GM12891 (cell line): ENCODE data around the gene DNAJC5.

Experiments used
- DNase-seq: peaks from one replicate; pipeline ENCODE4 v3.0.0; 2011; ENCODE audit warnings: low spot score; ENCODE audit not compliant: insufficient read length
- FAIRE-seq: peaks from 2 replicates; lab custom pipeline; 2011; peaks lifted over from hg19 to GRCh38; lab: Jason Lieb, UNC
- PAX5 ChIP-seq: IDR thresholded peaks from 2 replicates; pipeline ENCODE4 v1.6.1; 2011; ENCODE audit warnings: low read length, moderate library complexity, mild to moderate bottlenecking; ENCODE audit not compliant: insufficient read depth, severe bottlenecking
- POLR2A ChIP-seq: IDR thresholded peaks from 2 replicates; pipeline ENCODE4 v1.6.1; 2011; ENCODE audit warnings: low read depth, low read length, control low read depth
- POLR2AphosphoS5 ChIP-seq: IDR thresholded peaks from 2 replicates; pipeline ENCODE4 v1.6.1; 2011; ENCODE audit warnings: low read depth, low read length, control low read depth
- POU2F2 ChIP-seq: IDR thresholded peaks from 2 replicates; pipeline ENCODE4 v1.6.1; 2011; ENCODE audit warnings: low read depth, mild to moderate bottlenecking, control low read depth, low read length, moderate library complexity
- SPI1 ChIP-seq: IDR thresholded peaks from 2 replicates; pipeline ENCODE4 v1.6.1; 2011; ENCODE audit warnings: low read depth, low read length, control low read depth
- TAF1 ChIP-seq: IDR thresholded peaks from 2 replicates; pipeline ENCODE4 v1.6.1; 2011; ENCODE audit warnings: low read depth, low read length, control low read depth

Gene DNAJC5

DNA sequence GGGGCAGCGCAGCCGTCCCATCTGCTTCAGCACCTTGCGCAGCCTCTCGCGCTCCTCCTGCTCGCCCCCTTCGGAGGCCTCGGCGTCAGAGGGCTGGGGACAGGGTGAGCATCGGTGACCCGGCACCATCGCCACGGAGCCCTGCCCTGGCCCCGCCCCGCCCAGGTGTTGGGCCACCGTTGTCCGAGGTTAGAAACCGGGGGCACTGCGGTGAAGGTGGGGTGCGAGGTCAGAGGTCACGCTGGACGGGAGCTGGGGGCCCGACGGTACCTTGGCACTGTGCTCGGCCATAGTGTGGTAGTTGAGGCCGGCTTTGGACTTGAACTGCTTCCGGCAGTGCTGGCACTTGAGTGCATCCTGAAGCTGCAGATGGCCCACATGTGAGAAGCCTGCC is 68.4 kb downstream of the DNAJC5 start:
- FAIRE-seq, result no peak

GRCh38 chr20:63963784-63964301 is 68.9 kb downstream of the DNAJC5 start:
- FAIRE-seq (no peak), DNase-seq (no peak)
- TF ChIP-seq POLR2AphosphoS5, result no peak
- 0 out of 2 replicates have a peak, but pooled peaks have one; percentile 19 for TF ChIP-seq POLR2A

More for the DNA sequence above, 68.4 kb downstream of the DNAJC5 start:
- no peak for DNase-seq
- TF ChIP-seq PAX5 (no peak), SPI1 (no peak), POLR2A (no peak), POLR2AphosphoS5 (no peak), POU2F2 (no peak), TAF1 (no peak)

DNA sequence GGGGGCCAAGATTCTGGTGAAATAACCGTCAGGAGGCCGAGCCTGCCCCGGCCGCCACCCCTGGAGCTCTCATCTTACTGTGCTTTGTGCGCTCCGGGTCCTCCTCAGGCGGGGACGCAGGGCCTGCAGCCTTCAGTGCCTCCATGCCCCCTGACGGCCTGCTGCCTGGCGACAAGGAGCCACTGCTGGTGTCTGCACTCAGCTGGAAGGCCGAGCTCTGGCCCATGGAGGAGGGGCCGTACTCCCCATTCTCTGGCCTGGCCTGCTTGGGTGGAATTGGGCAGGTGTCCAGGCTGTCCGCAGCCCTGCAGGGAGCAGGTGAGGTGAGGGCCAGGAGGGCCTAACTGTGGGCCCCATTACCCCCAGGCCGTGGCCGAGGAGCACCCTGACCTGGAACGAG is 69.5 kb downstream of the DNAJC5 start:
- FAIRE-seq (no peak), DNase-seq (no peak)
- TF ChIP-seq SPI1 (no peak), PAX5 (no peak), POU2F2 (no peak), POLR2A (no peak), TAF1 (no peak), POLR2AphosphoS5 (no peak)

DNA sequence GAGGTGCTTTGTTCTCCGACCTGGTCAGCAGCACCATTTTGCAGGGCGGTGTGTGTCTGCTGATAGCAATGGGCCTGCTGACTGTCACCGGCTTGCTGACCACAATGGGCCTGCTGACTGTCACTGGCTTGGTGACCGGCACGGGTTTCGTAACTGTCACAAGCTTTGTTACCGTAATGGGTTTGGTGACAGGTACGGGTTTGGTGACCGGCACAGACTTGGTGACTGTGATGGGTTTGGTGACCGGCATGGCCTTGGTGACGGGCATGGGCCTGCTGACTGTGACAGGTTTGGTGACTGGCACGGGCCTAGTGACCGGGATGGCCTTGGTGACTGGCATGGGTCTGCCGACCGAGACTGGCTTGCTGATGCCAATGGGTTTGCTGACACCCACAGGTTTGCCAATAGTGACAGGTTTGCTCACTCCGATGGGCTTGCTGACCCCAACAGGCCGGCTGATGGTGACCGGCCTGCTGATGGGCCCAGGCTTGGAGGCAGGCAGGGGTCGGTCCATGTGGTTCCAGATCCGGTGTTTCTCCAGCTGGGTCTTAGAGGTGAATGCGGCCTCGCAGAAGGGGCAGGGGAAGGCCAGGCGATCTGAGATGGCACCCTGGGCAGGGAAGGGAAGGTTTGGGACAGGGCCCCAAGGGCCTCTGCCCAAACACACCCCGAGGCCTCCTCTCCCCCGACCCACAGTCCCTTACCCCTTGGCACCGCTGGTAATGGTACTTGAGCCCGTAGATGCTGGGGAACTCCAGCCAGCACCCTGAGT is 71.4 kb downstream of the DNAJC5 start:
- no peak for DNase-seq
- FAIRE-seq, result no peak
- TF ChIP-seq TAF1 (no peak), POLR2A (no peak), POU2F2 (no peak), SPI1 (no peak), PAX5 (no peak), POLR2AphosphoS5 (no peak)

DNA sequence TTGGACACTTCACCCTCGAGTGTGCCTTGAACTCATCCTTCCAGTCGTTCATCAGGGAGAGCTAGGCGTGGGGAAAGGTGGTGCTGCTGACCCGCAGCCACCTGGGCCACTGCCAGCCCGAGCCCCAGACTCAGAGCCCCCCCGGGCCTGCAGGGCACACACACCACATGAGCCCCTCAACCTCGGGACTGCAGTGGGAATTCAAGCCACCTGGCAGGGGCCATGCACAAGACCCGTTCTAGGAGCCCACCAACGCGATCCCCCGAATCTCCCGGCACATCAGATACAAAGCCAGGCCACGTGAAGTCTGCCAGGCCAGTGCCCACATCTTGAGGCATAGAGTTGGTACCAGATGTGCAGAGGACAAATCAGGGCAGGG is 72.0 kb downstream of the DNAJC5 start:
- no peak for TF ChIP-seq TAF1
- no peak for TF ChIP-seq PAX5
- peak; percentile 44; the same call in 1 of the 2 replicates for TF ChIP-seq POLR2A
- TF ChIP-seq POLR2AphosphoS5, result no peak
- TF ChIP-seq POU2F2, result no peak
- no peak for TF ChIP-seq SPI1
- DNase-seq (no peak), FAIRE-seq (no peak)

- FAIRE-seq (no peak), DNase-seq (no peak)
- TF ChIP-seq TAF1, result no peak
- TF ChIP-seq POLR2A, result no peak
- no peak for TF ChIP-seq POU2F2
- no peak for TF ChIP-seq SPI1
- TF ChIP-seq POLR2AphosphoS5, result no peak; the same call in 1 of the 2 replicates
- no peak for TF ChIP-seq PAX5
These were observed 72.6 kb downstream of the DNAJC5 start for GRCh38 chr20:63967330-63968135.

GRCh38 chr20:63968136-63968927 is 73.4 kb downstream of the DNAJC5 start:
- FAIRE-seq, result no peak
- DNase-seq, result no peak
- TF ChIP-seq POLR2A (no peak), POLR2AphosphoS5 (no peak), TAF1 (no peak), POU2F2 (no peak), PAX5 (no peak), SPI1 (no peak)

DNA sequence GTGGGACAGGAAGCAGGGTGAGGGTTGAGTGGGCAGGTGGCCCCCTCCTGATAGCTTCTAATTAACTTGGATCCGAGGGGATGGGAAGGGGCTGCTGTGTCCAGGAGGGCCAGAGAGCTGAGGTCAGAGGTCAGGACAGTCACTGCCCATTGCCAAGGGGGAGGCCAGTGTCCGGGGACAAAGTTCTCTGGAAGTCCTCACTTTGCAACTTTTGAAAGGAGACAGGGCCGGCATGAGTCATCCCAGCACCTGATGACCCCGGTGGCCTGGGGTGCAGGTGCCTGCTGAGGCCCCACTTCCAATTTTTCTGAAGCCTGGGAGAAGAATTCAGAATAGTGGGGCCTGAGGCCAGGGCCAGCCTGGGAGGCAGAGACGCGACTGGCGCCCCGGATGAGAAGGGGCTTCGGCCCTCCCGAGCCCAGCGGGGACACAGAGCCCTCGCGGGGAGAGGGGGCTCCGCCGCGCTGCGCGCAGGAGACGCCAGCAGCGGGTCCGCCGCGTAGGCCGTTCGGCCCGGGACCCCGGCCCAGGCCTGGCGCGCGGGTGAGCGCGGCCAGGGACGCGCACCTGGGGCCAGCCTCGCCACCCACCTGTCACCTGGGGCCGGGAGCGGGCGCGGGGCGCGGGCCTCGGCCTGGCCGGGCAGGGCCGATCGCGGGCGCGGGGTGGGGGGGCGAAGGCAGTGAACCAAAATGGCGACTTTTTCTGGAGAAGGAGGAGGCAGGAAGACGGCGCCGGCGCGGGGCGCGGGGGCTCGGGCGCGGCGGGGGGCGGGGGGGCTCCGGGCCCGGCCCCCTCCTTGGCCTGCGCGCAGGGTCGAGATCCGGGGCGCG is 74.2 kb downstream of the DNAJC5 start:
- DNase-seq, result no peak

More for the DNA sequence above, 74.2 kb downstream of the DNAJC5 start:
- no peak for FAIRE-seq
- no peak for TF ChIP-seq TAF1
- no peak for TF ChIP-seq POLR2AphosphoS5
- no peak for TF ChIP-seq PAX5
